Endothelial cell of umbilical vein (primary cell): Measurements from ENCODE around the gene AGAP3. TPM values are rescaled to one million over a fixed set of nuclear protein-coding genes. Genes with fewer than 3 reads are reported as not detected.

ENCODE experiments used
- BruUV-seq: library from RNA; stranded (reverse); fragments of 400-500 nt; replicated peaks from 2 replicates; lab custom pipeline; 2021; lab: Mats Ljungman, UMichigan
- CTCF ChIA-PET: fragments of 300-600, 350-600 bp; sonication (Branson Sonifier 250); formaldehyde crosslinking; loops from one replicate; lab custom pipeline; 2021; ENCODE audit warnings: antibody characterized with exemption, inconsistent platforms; lab: Charles Lee
- POLR2A ChIA-PET: fragments of 300-600, 350-600 bp; sonication (Branson Sonifier 250); formaldehyde crosslinking; loops from one replicate; lab custom pipeline; 2021; ENCODE audit warnings: antibody characterized with exemption, inconsistent platforms; lab: Charles Lee
- DNase-seq: peaks from one replicate; pipeline ENCODE4 v3.0.0-alpha.2; 2011; ENCODE audit warnings: low read depth, low spot score
- FAIRE-seq: peaks from 2 replicates; lab custom pipeline; 2011; peaks lifted over from hg19 to GRCh38; lab: Jason Lieb, UNC
- H2AFZ ChIP-seq: 2 replicates; pipeline ENCODE4 v1.6.0; 2012; ENCODE audit warnings: low read depth, low read length, control low read depth, inconsistent platforms
- H3K27ac ChIP-seq: 2 replicates; pipeline ENCODE4 v1.5.1; 2011; ENCODE audit warnings: low read depth, mild to moderate bottlenecking, control low read depth, low read length, moderate library complexity; ENCODE audit not compliant: insufficient read depth
- H3K27me3 ChIP-seq, 2 experiments: 2 replicates each; pipeline versions ENCODE4 v1.6.0 to v1.6.1; 2011; ENCODE audit warnings: low read length in 2 of 2, mixed read lengths in 1 of 2; ENCODE audit not compliant: control insufficient read depth in 2 of 2, insufficient read depth in 2 of 2
- H3K36me3 ChIP-seq, 2 experiments: 2 replicates in 1 of 2; 3 replicates in 1 of 2; pipeline ENCODE4 v1.5.1; 2011; ENCODE audit warnings: low read length in 2 of 2, mild to moderate bottlenecking in 1 of 2, moderate library complexity in 1 of 2; ENCODE audit not compliant: control insufficient read depth in 2 of 2, insufficient read depth in 2 of 2; ENCODE audit errors: extremely low read depth in 1 of 2
- H3K4me1 ChIP-seq: 3 replicates; pipeline ENCODE4 v1.5.1; 2011; ENCODE audit warnings: mild to moderate bottlenecking, low read length; ENCODE audit not compliant: control insufficient read depth, insufficient read depth; ENCODE audit errors: extremely low read depth
- H3K4me2 ChIP-seq: 2 replicates; pipeline ENCODE4 v1.6.1; 2011; ENCODE audit warnings: low read length, control low read depth, mixed read lengths; ENCODE audit not compliant: insufficient read depth
- H3K4me3 ChIP-seq, 3 experiments: fragments of 200-600 bp in 1 of 3; sonication (generic), shearing (Covaris generic) in 1 of 3; replicated peaks in 1 of 3; 2 replicates each; pipeline ENCODE4 v1.5.1; 2011 to 2016; ENCODE audit warnings: control low read depth in 3 of 3, low read length in 3 of 3, mild to moderate bottlenecking in 2 of 3, inconsistent platforms in 1 of 3, low read depth in 1 of 3, moderate library complexity in 1 of 3; ENCODE audit not compliant: insufficient read depth in 1 of 3
- H3K79me2 ChIP-seq: 2 replicates; pipeline ENCODE4 v1.6.0; 2012; ENCODE audit warnings: low read length, inconsistent platforms; ENCODE audit not compliant: control insufficient read depth, insufficient read depth
- H3K9ac ChIP-seq: replicated peaks from 2 replicates; pipeline ENCODE3; 2011; ENCODE audit warnings: low read length, control low read depth; ENCODE audit not compliant: insufficient read depth; ENCODE audit errors: extremely low read depth
- H3K9me1 ChIP-seq: replicated peaks from 3 replicates; pipeline ENCODE4 v1.6.0; 2011; ENCODE audit warnings: mild to moderate bottlenecking, low read length; ENCODE audit not compliant: control insufficient read depth, insufficient read depth; ENCODE audit errors: extremely low read depth
- H3K9me3 ChIP-seq: replicated peaks from 2 replicates; pipeline ENCODE4 v1.5.1; 2012; ENCODE audit warnings: low read length, inconsistent platforms; ENCODE audit not compliant: control insufficient read depth, insufficient read depth
- H4K20me1 ChIP-seq: replicated peaks from 2 replicates; pipeline ENCODE3; 2011; ENCODE audit warnings: mild to moderate bottlenecking, low read length; ENCODE audit not compliant: control insufficient read depth, insufficient read depth; ENCODE audit errors: extremely low read depth
- CTCF ChIP-seq, 2 donors: IDR thresholded peaks; 1 replicate in 1 of 2; 2 replicates in 1 of 2; pipeline ENCODE4 v1.5.1; 2011; ENCODE audit warnings: low read length in 2 of 2, mild to moderate bottlenecking in 2 of 2, moderate library complexity in 2 of 2, control low read depth in 1 of 2, inconsistent platforms in 1 of 2, low read depth in 1 of 2; ENCODE audit not compliant: insufficient read depth in 1 of 2; ENCODE audit errors: extremely low read depth in 1 of 2
- EZH2 ChIP-seq: IDR thresholded peaks from 2 replicates; pipeline ENCODE4 v1.6.1; 2012; ENCODE audit warnings: borderline replicate concordance, low read depth, mild to moderate bottlenecking, moderate library complexity, low read length, inconsistent platforms; ENCODE audit not compliant: severe bottlenecking
- FOS ChIP-seq: IDR thresholded peaks from 2 replicates; pipeline ENCODE4 v1.6.1; 2011; ENCODE audit warnings: mild to moderate bottlenecking, low read length, moderate library complexity, borderline replicate concordance; ENCODE audit not compliant: insufficient read depth
- GATA2 ChIP-seq: IDR thresholded peaks from 2 replicates; pipeline ENCODE4 v1.7.0; 2011; ENCODE audit warnings: low read depth, mild to moderate bottlenecking, moderate library complexity, mixed read lengths, low read length; ENCODE audit not compliant: insufficient read length, insufficient read depth
- JUN ChIP-seq: IDR thresholded peaks from 2 replicates; pipeline ENCODE4 v1.6.1; 2011; ENCODE audit warnings: borderline replicate concordance, low read depth; ENCODE audit not compliant: insufficient read length, insufficient read depth
- MAX ChIP-seq: IDR thresholded peaks from 2 replicates; pipeline ENCODE4 v1.6.1; 2011; ENCODE audit not compliant: insufficient read depth, insufficient read length
- MYC ChIP-seq: IDR thresholded peaks from one replicate; pipeline ENCODE4 v1.6.1; 2011; ENCODE audit warnings: mild to moderate bottlenecking, low read depth, low read length
- POLR2A ChIP-seq: IDR thresholded peaks from 2 replicates; pipeline ENCODE4 v1.6.1; 2012; ENCODE audit warnings: low read depth, mild to moderate bottlenecking, control low read depth, low read length
- POLR2AphosphoS5 ChIP-seq: IDR thresholded peaks from 2 replicates; pipeline ENCODE4 v1.6.1; 2012; ENCODE audit warnings: low read depth, mild to moderate bottlenecking, control low read depth, low read length, moderate library complexity; ENCODE audit not compliant: insufficient read depth
- dilution Hi-C: fragments of 300-500 bp; cut with MboI; formaldehyde crosslinking; loops from one replicate; pipeline ENCODE4 v1.15.0; 2019; ENCODE audit warnings: low sequenced_read_pairs; ENCODE audit not compliant: extremely low pct_ligation_motif_present
- intact Hi-C: fragments of 100-400 bp; cut with micrococcal nuclease; formaldehyde crosslinking; loops from one replicate; pipeline ENCODE4 v1.10.0; 2022
- polyA plus RNA-seq, 4 experiments: library from polyadenylated mRNA; depleted of rRNA in 3 of 4; stranded (reverse) in 3 of 4; unstranded in 1 of 4; fragments of >200 nt; gene quantifications; 2 replicates each; pipeline versions ENCODE4 v1.2.1 to v1.2.3, GENCODE V29; 2011 to 2012; ENCODE audit warnings: missing spikeins in 1 of 4
- total RNA-seq: library from RNA; stranded (reverse); gene quantifications from 2 replicates; pipeline ENCODE4 v1.2.3, GENCODE V29; 2021

Gene AGAP3
- total and polyA plus RNA-seq, 2 donors (not counting 3 experiments of a cell fraction or from before 2014, with no cell fraction given) = 171 to 174 TPM

- ChIA-PET CTCF (no interaction called here), POLR2A (no interaction called here)
- peaks cover 0 to 4% of the 10 kb centered on the region in 2 experiments for H3K27me3 ChIP-seq
- no peak overlapping the region for H3K27ac ChIP-seq
- intact Hi-C loops (no loop called here), dilution Hi-C loops (no loop called here)
- H3K79me2 ChIP-seq = no peaks in the 10 kb centered on the region
- FAIRE-seq (no peak), DNase-seq (no peak)
- H3K4me3 ChIP-seq = no peak overlapping the region
- no peaks in the 10 kb centered on the region for H3K9me3 ChIP-seq
- H3K4me2 ChIP-seq = no peak overlapping the region
- TF ChIP-seq MAX = no peak
- no peak for TF ChIP-seq POLR2AphosphoS5
- no peak for TF ChIP-seq EZH2
- TF ChIP-seq MYC = no peak
- TF ChIP-seq GATA2 = no peak
- no peak for TF ChIP-seq JUN
- no peak for TF ChIP-seq CTCF (IDR thresholded peaks at IDR 0.05; ENCODE audit: extremely low read depth in 1 of 2, insufficient read depth in 1 of 2, low read depth in 1 of 2, low read length in 2 of 2)
- no peak for TF ChIP-seq FOS
- TF ChIP-seq POLR2A = no peak
- no TSS peak for BruUV-seq
- no peak overlapping the region for H3K9ac ChIP-seq
- H2AFZ ChIP-seq = no peak overlapping the region
- H3K4me1 ChIP-seq = peaks cover 13% of the 10 kb centered on the region
- no peaks in the 10 kb centered on the region for H3K36me3 ChIP-seq
- no peaks in the 10 kb centered on the region for H4K20me1 ChIP-seq
- H3K9me1 ChIP-seq = no peaks in the 10 kb centered on the region
Observed at GRCh38 chr7:151053751-151054150, 32.5 kb upstream of the AGAP3 start.
